Left kidney (tissue), 2 donors: ENCODE results near the gene TUBA4B. TPM values are rescaled to one million over a fixed set of nuclear protein-coding genes. Genes with fewer than 3 reads are reported as not detected.
"Not testable (repeated sequence)": the region's sequence is repeated elsewhere in the genome, so short reads cannot be mapped to it uniquely, and the experiment has no call there.

Experiments used
- DNase-seq: peaks from one replicate; pipeline ENCODE4 v3.0.0-alpha.2; 2013
- polyA plus RNA-seq: library from polyadenylated mRNA; unstranded; fragments of 120-200 nt; gene quantifications from one replicate; pipeline ENCODE4 v1.2.1, GENCODE V29; 2013; ENCODE audit not compliant: insufficient read length

The TUBA4B gene
- polyA plus RNA-seq, 1 donor: 0.75 TPM

DNA sequence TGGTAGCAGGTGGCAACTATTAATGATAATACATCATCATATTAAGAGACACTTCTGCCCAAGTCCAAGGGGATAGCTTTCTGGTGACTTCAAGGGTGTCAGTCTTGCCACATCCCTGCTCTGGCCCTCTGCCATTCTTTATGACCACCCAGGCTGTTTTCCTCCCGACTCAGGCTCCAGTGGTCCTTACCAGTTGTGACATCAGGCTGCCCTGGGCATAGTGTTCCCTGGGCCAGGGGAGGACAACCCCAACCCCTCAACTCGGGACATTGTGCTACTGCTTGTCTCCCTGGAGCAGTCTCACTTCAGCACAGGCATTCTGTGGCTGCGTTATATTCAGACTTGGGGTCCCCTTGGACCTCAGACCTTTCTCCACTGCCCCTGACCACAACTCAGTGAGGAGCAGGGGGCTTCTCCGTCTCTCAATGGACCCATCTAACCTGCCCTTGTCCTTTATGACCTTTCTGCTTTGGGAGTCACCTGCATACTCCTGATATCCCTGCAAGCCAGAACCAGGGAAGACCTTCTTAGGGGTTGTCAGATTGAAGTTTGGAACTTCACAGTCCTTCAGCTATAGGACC, 39.0 kb downstream of the TUBA4B start:
- DNase-seq: no peak

DNA sequence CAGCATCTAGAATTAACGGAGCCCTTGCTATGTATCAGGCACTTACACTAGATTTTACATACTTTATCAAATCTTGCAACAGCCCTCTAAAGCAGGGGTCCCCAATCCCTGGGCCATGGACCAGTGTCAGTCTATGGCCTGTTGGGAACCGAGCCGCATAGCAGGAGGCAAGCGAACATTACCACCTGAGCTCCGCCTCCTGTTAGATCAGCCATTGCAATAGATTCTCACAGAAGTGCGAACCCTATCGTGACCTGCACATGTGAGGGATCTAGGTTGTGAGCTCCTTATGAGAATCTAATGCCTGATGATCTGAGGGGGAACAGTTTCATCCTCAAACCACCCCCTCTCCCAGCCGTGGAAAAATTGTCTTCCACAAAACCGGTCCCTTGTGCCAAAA, 39.6 kb downstream of the TUBA4B start:
- DNase-seq: no peak

DNA sequence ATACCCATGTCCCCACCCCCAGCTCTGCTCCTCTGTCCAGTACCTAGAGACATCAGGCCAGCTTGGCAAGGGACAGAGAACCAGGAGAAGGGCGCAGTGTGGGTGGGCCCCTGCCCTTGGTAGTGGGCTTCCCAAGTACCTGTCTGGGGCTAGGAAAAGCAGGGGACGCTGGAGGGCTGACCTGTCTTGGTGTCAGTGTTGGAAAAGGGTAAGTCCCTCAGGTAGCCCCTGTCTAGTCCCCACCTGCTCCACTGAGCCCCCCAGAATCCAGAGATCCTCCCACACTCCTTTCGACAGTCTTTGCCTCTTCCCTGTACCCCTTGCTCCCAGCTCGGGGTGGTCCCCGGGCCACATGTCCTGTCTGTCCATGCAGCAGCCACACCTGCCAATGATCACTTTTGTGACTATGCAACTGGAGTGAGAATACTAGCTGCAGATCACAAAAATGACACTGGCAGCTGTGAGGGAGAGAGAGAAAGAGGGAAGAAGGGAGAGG, 40.7 kb downstream of the TUBA4B start:
- DNase-seq: no peak

DNA sequence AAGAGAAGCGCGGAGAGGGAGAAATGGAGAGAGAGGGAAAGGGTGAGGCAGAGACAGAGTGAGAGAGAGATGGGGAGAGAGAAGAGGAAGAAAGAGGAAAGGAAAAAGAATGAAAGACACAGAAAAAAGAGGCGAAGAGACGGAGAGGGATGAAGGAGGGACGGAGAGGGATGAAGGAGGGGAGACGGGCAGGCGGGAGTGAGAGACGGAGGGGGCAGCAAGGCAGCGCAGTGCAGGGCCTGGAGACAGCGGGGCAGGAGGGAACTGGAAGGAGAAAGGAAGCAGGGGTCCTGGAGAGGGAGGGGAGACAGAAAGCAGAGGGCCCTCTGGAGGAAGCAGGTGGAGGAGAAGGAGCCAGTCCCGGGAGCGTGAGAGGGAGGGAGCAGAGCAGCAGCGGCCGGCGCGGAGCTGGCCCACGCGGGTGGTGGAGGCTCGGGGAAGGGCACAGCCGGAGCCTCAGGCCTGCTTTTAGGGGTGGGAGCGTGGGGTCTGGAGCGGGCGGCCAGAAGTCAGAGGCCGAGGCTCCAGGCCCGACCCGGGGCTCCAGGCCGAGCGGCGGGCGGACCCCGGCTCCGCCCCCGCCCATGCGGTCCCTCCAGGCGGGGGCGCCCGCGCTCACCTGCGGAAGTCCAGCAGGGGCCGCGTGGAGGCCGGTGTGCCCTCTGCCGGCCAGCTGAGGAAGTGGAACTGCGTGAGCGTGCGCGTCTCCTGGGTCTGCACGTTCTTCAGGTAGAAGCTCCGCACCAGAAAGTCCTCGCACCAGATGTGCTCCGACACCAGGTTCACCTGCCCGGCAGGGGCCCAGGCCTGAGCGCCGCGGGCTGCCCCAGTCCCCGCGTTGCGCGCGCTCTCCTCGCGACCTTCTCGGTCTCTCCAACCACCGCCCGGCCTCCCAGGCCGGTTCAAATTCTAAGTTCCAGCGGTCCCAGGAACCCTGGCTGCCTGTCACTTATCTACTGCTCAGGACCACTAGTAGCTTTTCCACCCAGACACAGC, 41.6 kb downstream of the TUBA4B start:
- DNase-seq: peak; percentile 83

DNA sequence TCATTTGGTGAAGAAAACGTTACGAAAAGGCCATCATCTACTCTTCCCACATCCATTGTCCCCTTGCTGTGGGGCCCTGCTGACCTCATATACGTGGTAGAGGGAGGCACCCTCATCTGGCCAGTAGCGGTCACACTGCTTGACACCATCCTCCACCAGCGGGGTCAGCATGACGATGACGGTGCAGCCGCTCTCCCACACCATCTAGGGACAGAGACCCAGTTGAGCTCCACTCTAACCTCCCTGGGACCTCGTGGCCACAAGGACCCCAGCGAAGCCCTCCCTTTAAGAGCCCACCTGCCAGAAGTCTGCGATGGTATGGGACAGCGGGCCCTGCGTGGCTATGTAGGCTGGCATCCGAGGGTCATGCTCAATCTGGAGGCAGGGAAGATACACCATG, 43.1 kb downstream of the TUBA4B start:
- DNase-seq: no peak

DNA sequence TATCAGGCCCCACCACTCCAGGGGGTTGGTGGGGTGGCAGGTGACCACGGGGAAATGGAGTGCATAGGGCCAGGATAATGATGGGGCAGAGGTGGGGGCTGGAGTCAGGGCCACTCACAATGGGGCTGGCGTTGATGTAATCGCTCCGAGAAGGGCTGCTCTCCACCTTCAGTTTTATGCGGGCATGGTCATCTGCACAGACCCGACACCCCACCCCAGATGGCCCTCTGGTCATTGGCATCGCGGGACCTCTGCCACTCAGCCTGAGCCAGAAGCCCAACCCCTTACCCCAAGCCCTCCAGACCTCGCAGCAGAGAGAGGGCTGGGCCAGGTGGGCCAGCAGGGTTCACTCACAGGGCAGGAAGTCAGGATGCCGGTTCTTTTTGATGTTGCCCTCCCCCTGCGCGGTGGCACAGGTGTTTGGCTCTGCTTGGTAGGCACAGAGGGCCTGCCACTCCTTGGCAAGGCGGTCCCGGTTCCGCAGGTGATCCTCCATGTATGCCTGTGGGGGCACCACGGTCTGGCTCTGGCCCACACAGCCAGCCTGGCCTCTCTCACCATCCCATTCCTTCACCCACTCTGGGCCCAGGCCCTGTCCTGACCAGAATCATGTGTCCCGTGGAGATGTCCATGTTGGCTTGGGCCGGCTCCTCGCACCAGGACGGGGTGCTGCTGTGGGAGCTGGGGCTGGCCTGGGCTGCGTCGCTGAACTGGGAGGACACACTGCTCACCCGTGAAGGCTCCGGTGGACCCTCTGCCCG, 43.8 kb downstream of the TUBA4B start:
- no peak for DNase-seq

DNA sequence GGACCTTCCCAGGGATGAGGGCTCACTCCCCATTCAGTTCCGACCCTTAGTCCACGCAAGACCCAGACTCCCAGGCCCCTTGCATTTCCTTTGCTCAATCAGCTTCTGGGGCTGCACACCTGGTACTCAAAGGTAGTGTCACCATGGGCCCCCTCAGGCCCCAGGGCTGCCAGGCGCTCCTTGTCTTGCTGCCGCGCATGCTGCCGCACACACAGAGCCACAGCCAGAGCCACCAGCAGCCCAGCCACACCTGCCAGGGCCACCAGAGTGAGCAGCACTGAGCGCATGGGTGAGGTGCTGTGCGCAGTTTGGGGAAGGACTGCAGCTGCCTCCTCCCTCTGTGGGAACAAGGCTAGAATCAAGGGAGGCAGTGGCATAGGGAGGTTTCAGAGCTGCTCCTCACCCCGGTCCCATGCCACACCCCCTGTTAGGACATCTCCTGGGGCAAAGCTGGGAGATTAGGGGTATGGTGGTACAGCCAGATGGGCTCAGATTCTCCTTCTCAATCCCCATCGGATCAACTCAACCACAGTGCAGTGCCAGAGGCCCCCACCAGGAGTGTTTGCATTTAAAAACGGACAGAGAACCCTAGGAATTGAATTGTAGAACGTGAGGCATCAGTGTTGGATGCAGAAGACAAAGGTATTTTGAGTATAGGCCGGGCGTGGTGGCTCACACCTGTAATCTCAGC, 44.9 kb downstream of the TUBA4B start:
- no peak for DNase-seq

DNA sequence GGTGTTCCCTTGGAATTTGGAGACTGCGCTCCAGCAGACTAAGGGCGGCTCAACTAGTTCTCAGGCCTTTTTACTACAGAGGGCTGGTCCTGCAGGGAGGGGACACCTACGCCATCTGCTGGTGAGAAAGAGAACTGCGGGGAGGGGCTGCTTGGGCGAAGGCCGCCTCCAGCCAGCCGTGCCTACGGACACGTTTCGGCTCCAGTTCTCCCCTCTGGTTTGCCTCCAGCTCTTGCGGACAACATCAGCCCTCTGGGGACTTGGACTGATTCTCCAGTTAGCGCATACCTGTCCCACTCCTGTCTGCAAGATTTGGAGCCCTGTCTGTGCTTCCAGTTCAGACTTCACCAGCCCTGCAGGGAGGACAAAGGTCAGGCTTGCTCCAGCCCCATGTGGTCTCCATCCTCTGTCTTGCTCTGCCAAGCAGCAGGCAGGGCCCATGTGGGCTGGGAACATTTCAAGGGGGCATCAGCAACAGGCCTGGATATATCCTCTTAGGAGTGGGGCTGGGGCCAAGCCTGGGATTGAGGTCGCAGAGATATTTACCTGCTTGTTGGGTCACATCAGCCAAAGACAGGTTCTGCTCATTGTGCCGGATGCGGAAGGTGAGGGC, 45.8 kb downstream of the TUBA4B start:
- peak; percentile 72 for DNase-seq

DNA sequence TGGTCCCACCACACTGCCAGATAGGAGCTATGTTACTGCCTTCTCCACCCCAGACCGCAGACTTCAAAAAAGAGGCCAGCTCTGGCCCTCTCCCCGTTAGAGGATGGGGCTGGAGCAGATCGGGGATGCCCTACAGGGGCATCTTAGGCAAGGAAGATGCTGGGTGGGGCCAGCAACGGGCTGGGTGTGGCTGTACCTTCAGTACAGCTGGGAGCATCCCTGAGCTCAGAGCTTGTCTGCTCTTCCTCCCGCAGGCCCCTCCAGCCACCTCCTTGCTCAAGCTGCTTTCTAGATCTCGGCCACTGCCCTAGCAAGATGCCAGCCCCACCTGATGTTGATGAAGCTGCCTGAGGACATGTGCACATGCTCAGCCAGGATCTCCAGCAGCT, 46.3 kb downstream of the TUBA4B start:
- no peak for DNase-seq

DNA sequence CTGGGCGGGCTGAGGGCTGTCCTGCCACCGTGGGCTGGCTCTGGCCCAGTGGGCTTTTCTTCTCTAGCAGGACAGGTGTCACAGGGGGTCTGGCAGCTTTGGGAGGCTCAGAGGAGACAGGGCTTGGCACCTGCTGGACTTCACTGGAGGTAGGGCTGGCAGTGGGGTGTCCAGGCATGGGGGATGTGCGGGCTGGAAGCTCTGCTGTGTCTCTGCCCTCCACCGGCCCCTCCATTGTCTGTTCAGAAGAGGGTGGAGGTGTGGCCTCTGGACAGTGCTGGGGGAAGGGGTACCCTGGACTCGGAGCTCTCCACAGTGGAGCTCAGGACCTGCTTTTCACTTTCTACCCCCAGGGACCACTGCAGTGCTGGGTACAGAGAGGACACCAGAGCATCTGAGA, 47.0 kb downstream of the TUBA4B start:
- DNase-seq: no peak

DNA sequence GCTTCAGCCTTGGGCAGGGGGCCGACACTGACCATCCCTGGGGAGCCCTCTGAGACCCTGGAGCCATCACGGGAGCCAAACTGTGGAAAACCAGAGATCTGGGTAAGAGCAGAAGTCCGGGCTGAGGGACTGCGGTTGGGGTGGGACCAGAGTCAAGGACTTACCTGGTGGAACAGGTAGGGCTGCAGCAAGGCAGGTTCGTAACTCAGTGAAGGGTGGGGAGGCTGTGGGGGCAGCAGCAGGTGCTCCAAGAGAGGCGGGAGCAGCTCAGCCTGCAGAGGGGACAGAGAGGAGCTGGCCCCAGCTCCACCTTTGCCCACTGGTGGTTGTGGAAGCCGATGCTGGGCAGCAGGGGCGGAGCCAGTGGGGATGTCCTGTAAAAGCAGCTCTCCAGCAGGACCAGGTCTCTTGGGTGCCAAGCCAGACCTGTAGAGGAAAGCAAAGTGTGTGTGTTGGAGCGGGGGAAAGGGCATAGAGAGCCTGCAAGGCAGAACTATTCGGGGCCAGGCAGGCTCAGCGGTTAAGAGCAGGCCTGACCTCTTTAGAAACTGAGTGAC, 49.4 kb downstream of the TUBA4B start:
- DNase-seq: no peak

DNA sequence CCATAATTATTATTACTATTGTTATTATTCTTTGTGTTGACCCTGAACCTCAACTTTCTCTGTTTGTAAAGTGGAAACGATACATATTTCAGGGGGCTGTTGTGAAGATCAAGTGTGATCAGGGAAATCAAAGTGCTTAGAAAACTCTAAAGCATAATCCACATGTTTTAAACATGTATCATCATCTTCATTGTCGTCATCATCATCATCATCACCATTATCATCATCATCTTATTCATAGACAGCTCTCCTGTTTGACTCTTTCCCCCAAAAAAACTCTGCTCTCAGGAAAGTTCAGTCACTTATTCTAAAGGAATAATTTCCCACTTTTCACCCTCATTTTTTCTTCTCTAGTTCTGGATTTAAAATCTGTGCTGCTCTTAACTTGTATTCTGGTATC, 51.2 kb downstream of the TUBA4B start:
- DNase-seq: no peak

DNA sequence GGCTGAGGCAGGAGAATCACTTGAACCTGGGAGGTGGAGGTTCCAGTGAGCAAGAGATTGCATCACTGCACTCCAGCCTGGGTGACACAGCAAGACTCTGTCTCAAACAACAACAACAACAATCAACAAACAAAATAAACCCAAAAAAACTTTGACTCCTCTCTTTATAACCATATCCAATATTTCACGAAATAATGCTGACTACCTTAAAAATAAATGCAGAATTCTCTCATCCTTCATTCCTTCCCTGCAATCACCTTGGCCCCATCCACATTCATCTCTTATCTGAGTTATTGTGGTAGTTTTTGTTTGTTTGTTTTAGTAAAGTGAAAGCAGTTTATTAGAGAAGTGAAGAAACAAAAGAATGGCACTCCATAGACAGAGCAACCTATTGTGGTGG, 53.0 kb downstream of the TUBA4B start:
- no peak for DNase-seq

DNA sequence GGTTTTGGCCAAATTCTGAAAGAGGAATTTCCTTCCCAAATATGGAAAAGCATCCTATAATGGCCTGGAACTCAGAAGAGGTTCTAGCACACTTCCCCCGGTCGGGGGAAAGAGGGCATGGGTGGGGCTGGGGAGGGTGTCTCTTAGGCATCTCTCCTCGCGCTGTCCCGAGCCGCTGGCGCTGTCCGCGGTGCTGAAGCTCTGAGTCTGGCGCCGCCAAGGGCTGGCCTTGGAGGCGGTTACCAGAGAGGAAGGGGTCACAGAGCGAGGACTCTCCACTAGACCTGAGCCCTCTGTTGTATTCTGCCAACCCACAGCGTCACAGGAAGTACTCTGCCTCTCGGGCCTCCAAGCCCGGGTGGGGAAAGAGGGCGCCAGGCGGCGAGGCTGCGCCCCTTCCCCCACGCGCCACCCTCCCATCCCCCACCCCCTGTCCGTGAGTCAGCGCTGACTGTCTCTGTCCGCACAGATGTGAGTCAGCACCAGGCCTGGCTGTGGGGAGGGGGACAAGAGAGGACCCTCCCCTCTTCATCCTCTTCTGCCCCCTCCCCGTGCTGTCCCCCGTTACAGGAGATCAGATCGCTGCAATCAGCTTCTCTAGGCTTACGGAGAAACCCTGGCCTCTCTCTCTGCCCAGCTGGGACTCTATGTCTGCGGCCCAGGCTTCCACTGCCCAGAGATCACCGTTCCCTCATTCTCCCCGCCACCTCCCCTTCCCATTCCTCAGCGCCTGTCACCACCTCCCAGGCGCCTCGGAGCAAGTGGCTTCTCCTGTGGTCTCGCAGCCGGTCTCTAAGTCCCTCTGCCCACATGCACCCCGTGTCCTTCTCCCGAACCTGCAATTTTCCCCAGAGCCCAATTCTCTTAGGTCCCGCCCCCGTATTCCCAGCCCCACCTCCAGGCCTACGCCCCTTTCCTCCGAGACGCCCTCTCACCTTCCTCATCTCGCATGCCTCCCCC, 55.4 kb downstream of the TUBA4B start:
- DNase-seq: peak; percentile 77

DNA sequence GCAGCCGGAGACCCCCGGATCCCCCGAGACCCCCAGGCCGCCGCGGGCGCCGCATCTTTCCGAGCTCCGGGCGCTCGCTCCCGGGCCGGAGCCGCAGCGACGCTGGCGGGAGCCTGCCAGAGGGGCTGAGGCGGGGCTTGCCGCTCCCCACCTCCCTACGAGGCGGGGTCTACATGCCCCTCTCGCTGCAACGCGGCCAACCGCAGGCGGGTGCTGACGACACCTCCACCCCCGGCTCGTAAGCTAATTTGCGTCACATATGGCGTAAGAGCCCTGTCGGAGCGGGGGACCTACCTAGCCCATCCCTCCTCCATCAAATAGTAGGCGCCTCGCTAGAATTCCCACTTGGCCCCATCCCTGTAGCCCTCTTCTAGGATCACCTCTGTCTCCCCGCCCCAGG, 56.2 kb downstream of the TUBA4B start, which contains the start of gene PTPRN:
PTPRN (minus strand) TSS at position 124 of the 400 bp plus-strand sequence; CDS start at position 55, 69 bp downstream.
- DNase-seq: no peak

DNA sequence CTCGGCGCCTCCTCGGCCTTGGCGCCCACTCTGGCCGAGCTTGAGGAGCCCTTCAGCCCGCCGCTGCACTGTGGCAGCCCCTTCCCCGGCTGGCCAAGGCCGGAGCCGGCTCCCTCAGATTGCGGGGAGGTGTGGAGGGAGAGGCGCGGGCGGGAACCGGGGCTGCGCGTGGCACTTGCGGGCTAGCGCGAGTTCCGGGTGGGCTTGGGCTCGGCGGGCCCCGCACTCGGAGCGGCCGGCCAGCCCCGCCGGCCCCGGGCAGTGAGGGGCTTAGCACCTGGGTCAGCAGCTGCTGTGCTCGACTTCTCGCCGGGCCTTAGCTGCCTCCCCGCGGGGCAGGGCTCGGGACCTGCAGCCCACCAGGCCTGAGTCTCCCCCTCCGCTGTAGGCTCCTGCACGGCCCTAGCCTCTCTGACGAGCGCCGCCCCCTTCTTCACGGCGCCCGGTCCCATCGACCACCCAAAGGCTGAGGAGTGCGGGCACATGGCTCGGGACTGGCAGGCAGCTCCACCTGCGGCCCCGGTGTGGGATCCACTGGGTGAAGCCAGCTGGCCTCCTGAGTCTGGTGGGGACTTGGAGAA, 59.7 kb downstream of the TUBA4B start:
- DNase-seq: not testable (repeated sequence)

DNA sequence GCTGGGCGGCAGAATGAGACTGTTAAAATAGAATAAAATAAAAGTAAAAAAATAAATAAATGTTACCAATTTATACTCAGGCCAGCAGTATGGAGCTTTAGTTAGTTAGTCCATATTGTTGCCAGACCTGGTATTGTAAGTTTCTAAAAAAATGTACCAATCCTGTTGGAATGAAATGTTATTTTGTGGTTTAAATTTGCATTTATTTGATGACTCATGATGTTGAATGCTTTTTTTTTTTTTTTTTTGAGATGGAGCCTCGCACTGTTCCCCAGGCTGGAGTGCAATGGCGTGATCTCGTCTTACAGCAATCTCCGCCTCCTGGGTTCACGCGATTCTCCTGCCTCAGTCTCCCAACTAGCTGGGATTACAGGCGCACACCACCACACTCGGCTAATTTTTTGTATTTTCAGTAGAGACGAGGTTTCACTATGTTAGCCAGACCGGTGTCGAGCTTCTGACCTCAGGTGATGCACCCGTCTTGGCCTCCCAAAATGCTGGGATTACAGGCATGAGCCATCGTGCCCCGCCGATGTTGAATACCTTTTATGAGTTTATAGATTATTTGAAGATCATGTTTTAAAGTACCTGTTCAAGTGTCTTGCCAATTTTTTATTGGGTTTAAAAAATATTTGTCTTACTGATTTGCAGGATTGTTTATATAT, 61.9 kb downstream of the TUBA4B start:
- DNase-seq: no peak
